Small intestine (tissue), 7 donors: ENCODE data around the gene ABCG4. TPM values are rescaled to one million over a fixed set of nuclear protein-coding genes. Genes with fewer than 3 reads are reported as not detected.
"Not testable (repeated sequence)": the region's sequence is repeated elsewhere in the genome, so short reads cannot be mapped to it uniquely, and the experiment has no call there.

ENCODE experiments used
- DNase-seq, 2 donors: peaks; one replicate each; pipeline versions ENCODE4 v3.0.0 to v3.0.0-alpha.2; 2013
- FAIRE-seq: peaks from 2 replicates; lab custom pipeline; 2012; peaks lifted over from hg19 to GRCh38; lab: Jason Lieb, UNC
- H3K27ac ChIP-seq, 3 donors: one replicate each; pipeline ENCODE4 v1.5.1; 2013; ENCODE audit warnings: low read length in 2 of 3, mild to moderate bottlenecking in 2 of 3, control low read depth in 1 of 3, inconsistent platforms in 1 of 3, low read depth in 1 of 3, moderate library complexity in 1 of 3
- H3K27me3 ChIP-seq, 3 donors: one replicate each; pipeline ENCODE4 v1.6.1; 2013; ENCODE audit warnings: low read length in 3 of 3, inconsistent platforms in 1 of 3; ENCODE audit not compliant: control insufficient read depth in 3 of 3, insufficient read depth in 3 of 3
- H3K36me3 ChIP-seq, 3 donors: one replicate each; pipeline ENCODE4 v1.6.1; 2013; ENCODE audit warnings: low read length in 3 of 3, inconsistent platforms in 1 of 3, low read depth in 1 of 3, mild to moderate bottlenecking in 1 of 3, moderate library complexity in 1 of 3; ENCODE audit not compliant: control insufficient read depth in 3 of 3, insufficient read depth in 2 of 3
- H3K4me1 ChIP-seq, 3 donors: one replicate each; pipeline ENCODE4 v1.6.1; 2013; ENCODE audit warnings: low read length in 2 of 3, inconsistent platforms in 1 of 3, low read depth in 1 of 3, mild to moderate bottlenecking in 1 of 3, moderate library complexity in 1 of 3; ENCODE audit not compliant: control insufficient read depth in 3 of 3, insufficient read depth in 2 of 3
- H3K4me3 ChIP-seq, 3 donors: one replicate each; pipeline ENCODE4 v1.5.1; 2013; ENCODE audit warnings: low read length in 3 of 3, control low read depth in 1 of 3, inconsistent platforms in 1 of 3, low read depth in 1 of 3, mild to moderate bottlenecking in 1 of 3, moderate library complexity in 1 of 3
- H3K9me3 ChIP-seq, 2 donors: one replicate each; pipeline ENCODE4 v1.6.1; 2013; ENCODE audit warnings: low read depth in 1 of 2, low read length in 1 of 2; ENCODE audit not compliant: control insufficient read depth in 2 of 2, insufficient read depth in 1 of 2
- WGBS, 3 donors: extraction: QIAGEN DNeasy Blood & Tissue Kit; methylation state at CpG; one replicate each; pipeline ENCODE4 v1.1.7; 2013; 5-methylcytosine and 5-hydroxymethylcytosine counted together
- polyA plus RNA-seq, 4 donors: library from polyadenylated mRNA; stranded (reverse) in 3 of 4; unstranded in 1 of 4; fragments of 200-250 nt in 3 of 4; fragments of 120-200 nt in 1 of 4; gene quantifications; one replicate each; pipeline versions ENCODE4 v1.2.1 to v1.2.3, GENCODE V29; 2013
- donor health status: healthy with polysubstance abuse.
- donor health status: control.
- donor health status: control.
- donor health status: Bipolar disorder and iron deficiency.
- donor health status: healthy.

Gene ABCG4
- polyA plus RNA-seq, 4 donors = 0.27 to 0.73 (median 0.34) TPM; not detected in 1

- H3K27ac ChIP-seq = no peak overlapping the region
These were observed 17.7 kb downstream of the ABCG4 start for GRCh38 chr11:119166368-119167076.

GRCh38 chr11:119167077-119167458 lies 18.2 kb downstream of the ABCG4 start:
- not testable (repeated sequence) for DNase-seq, FAIRE-seq, H3K4me3 ChIP-seq, H3K27me3 ChIP-seq, H3K27ac ChIP-seq, H3K36me3 ChIP-seq, H3K9me3 ChIP-seq
- WGBS, 3 donors = 86 to 88% (median 87%) methylated on average over 10 of the region's 10 CpGs
- peaks cover 0 to 11% (median 0%) of the 10 kb centered on the region in 3 donors for H3K4me1 ChIP-seq

More at GRCh38 chr11:119166368-119167076, 17.7 kb downstream of the ABCG4 start:
- H3K9me3 ChIP-seq = no peaks in the 10 kb centered on the region
- FAIRE-seq (no peak), DNase-seq (no peak)
- H3K27me3 ChIP-seq = no peaks in the 10 kb centered on the region
- H3K4me3 ChIP-seq = no peak overlapping the region
- 61 to 79% (median 68%) methylated on average over 8 of the region's 8 CpGs for WGBS, 3 donors
- peaks cover 0 to 11% (median 0%) of the 10 kb centered on the region in 3 donors for H3K4me1 ChIP-seq
- H3K36me3 ChIP-seq = peaks cover 0 to 4% (median 0%) of the 10 kb centered on the region in 3 donors

- no peak for FAIRE-seq
- H3K9me3 ChIP-seq = no peaks in the 10 kb centered on the region
- H3K4me3 ChIP-seq = peak overlapping the region in 1 of 3 donors; percentile 76
- WGBS, 3 donors = 31 to 59% (median 41%) methylated on average over 6 of the region's 6 CpGs
- H3K27ac ChIP-seq = no peak overlapping the region
- no peak for DNase-seq
- peaks cover 0 to 10% (median 0%) of the 10 kb centered on the region in 3 donors for H3K36me3 ChIP-seq
- no peaks in the 10 kb centered on the region for H3K27me3 ChIP-seq
- H3K4me1 ChIP-seq = peaks cover 0 to 11% (median 0%) of the 10 kb centered on the region in 3 donors
These were observed 19.1 kb downstream of the ABCG4 start for GRCh38 chr11:119167933-119168332.

- no peaks in the 10 kb centered on the region for H3K27me3 ChIP-seq
- peak within 1 kb of the TSS; percentile 58 to 91 (median 66) for H3K27ac ChIP-seq
- WGBS, 3 donors = 3 to 5% (median 4%) methylated on average over 46 to 63 of the region's 63 CpGs
- H3K4me3 ChIP-seq = peak within 1 kb of the TSS; percentile 68 to 85 (median 76)
- FAIRE-seq (no peak), DNase-seq (peak; percentile 88 to 93)
- no peaks in the 10 kb centered on the region for H3K9me3 ChIP-seq
- H3K36me3 ChIP-seq = peaks cover 0 to 15% (median 0%) of the 10 kb centered on the region in 3 donors
- H3K4me1 ChIP-seq = peaks cover 0 to 11% (median 0%) of the 10 kb centered on the region in 3 donors
These were observed 19.8 kb downstream of the ABCG4 start, which contains the start of gene NLRX1 for GRCh38 chr11:119168471-119169281. Gene NLRX1, plus strand, starts transcription at chr11:119168725. Its CDS starts 2,679 bp downstream, at chr11:119171404.

GRCh38 chr11:119169282-119169719 lies 20.4 kb downstream of the ABCG4 start:
- H3K27ac ChIP-seq = peak overlapping the region; percentile 58 to 91 (median 66)
- 11 to 15% (median 14%) methylated on average over 15 of the region's 15 CpGs for WGBS, 3 donors
- peaks cover 0 to 11% (median 0%) of the 10 kb centered on the region in 3 donors for H3K4me1 ChIP-seq
- FAIRE-seq (no peak), DNase-seq (peak in 1 of 2 donors; percentile 24)
- no peaks in the 10 kb centered on the region for H3K27me3 ChIP-seq
- no peaks in the 10 kb centered on the region for H3K9me3 ChIP-seq
- peaks cover 0 to 21% (median 0%) of the 10 kb centered on the region in 3 donors for H3K36me3 ChIP-seq
- peak overlapping the region; percentile 68 to 85 (median 76) for H3K4me3 ChIP-seq

GRCh38 chr11:119172513-119172912 lies 23.7 kb downstream of the ABCG4 start:
- 82 to 100% (median 84%) methylated on average over 2 of the region's 2 CpGs for WGBS, 3 donors
- Histone ChIP-seq H3K36me3 (peaks cover 2 to 39% (median 4%) of the 10 kb centered on the region in 3 donors), H3K27ac (no peak overlapping the region), H3K4me1 (peaks cover 0 to 11% (median 0%) of the 10 kb centered on the region in 3 donors), H3K27me3 (no peaks in the 10 kb centered on the region), H3K9me3 (no peaks in the 10 kb centered on the region), H3K4me3 (no peak overlapping the region)
- no peak for FAIRE-seq
- DNase-seq = no peak

- Histone ChIP-seq H3K27ac (no peak overlapping the region), H3K36me3 (peaks cover 2 to 43% (median 6%) of the 10 kb centered on the region in 3 donors), H3K4me3 (no peak overlapping the region), H3K9me3 (no peaks in the 10 kb centered on the region), H3K27me3 (no peaks in the 10 kb centered on the region), H3K4me1 (peaks cover 0 to 6% (median 2%) of the 10 kb centered on the region in 3 donors)
- DNase-seq (no peak), FAIRE-seq (no peak)
- 91 to 93% (median 93%) methylated on average over 21 of the region's 21 CpGs for WGBS, 3 donors
These were observed 24.6 kb downstream of the ABCG4 start for GRCh38 chr11:119173453-119173852.

- Histone ChIP-seq H3K4me3 (no peak overlapping the region), H3K27ac (no peak overlapping the region), H3K27me3 (no peaks in the 10 kb centered on the region), H3K9me3 (no peaks in the 10 kb centered on the region), H3K36me3 (peaks cover 2 to 55% (median 6%) of the 10 kb centered on the region in 3 donors), H3K4me1 (peaks cover 0 to 2% (median 0%) of the 10 kb centered on the region in 3 donors)
- WGBS, 3 donors = 54 to 65% (median 64%) methylated on average over 6 of the region's 6 CpGs
- DNase-seq = peak in 1 of 2 donors; percentile 40
- no peak for FAIRE-seq
These were observed 26.7 kb downstream of the ABCG4 start for GRCh38 chr11:119175493-119176077.
